ENCODE measurements around the gene AK4.
"Not testable (repeated sequence)": the region's sequence is repeated elsewhere in the genome, so short reads cannot be mapped to it uniquely, and the experiment has no call there.

The AK4 gene

GRCh38 chr1:65148178-65148547 is at the start of gene AK4:
AK4 (plus strand) TSS chr1:65148203; CDS start chr1:65148408, 205 bp downstream.
- not testable (repeated sequence) for DNase-seq (ENCODE audit: low spot score)

- no peak for DNase-seq (ENCODE audit: low spot score)
Measured at GRCh38 chr1:65103807-65104206, 44.2 kb upstream of the AK4 start.

- no peak for DNase-seq (ENCODE audit: low spot score)
Measured at GRCh38 chr1:65104854-65105534, 43.0 kb upstream of the AK4 start.

DNA sequence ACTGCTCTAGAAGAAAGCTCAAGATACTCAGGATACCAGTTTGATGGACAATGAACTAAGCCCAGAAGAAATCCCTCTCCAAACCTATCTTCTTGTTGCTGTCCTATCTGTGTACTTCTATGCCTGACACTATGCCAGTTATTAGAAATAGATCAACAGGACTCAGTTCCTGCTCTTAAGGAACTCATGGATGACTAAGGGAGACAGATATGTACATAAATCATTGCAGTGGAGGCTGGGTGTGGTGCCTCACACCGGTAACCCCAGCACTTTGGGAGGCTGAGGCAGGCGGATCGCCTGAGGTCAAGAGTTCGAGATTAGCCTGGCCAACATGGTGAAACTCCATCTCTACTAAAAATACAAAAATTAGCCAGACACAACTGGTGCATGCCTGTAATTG is 42.4 kb upstream of the AK4 start:
- DNase-seq (ENCODE audit: low spot score) = no peak

- no peak for DNase-seq (ENCODE audit: low spot score)
Measured at GRCh38 chr1:65108025-65108642, 39.9 kb upstream of the AK4 start.

- no peak for DNase-seq (ENCODE audit: low spot score)
Measured at GRCh38 chr1:65109487-65109886, 38.5 kb upstream of the AK4 start.

DNA sequence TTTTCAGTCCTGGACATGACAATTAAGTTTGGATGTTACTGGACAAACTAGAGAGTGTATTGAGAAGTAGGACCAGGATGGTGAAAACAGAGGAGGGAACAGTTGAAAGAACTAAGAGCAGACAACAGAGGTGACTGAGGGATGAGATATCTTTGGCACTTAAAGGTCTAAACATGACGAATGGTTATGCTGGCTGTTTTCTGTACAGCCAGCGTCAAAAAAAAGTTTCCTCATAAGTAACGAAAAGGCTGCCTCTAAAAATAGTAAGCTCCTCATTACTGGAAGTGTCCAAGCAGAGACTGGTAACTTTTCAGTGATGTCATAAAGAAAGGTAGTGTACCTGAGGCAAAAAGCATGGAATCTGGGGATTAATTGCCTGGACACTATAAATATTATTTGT is 35.2 kb upstream of the AK4 start:
- no peak for DNase-seq (ENCODE audit: low spot score)

- no peak for DNase-seq (ENCODE audit: low spot score)
Measured at GRCh38 chr1:65113298-65113697, 34.7 kb upstream of the AK4 start.

DNA sequence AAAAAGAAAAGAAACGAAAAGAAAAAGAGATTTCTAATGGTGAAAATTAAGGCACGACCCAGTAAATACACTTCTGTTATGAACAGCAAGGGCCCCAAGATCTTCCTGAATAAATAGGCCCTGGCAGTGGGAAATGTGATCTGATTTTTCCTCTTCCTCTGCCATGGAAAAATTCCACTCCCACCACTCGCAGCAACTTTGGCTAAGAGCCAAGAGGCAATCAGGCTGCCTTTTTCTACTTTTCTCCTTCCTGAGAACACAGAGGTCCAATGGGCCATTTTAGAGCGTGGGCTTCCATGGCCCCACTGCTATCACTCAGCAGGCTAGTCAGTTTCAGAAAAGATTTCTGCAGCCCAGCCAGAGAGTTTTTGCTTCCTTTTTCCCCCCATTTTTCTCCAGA is 33.7 kb upstream of the AK4 start:
- DNase-seq (ENCODE audit: low spot score) = no peak

- peak; percentile 56 for DNase-seq (ENCODE audit: low spot score)
Measured at GRCh38 chr1:65119951-65120350, 28.1 kb upstream of the AK4 start.

DNA sequence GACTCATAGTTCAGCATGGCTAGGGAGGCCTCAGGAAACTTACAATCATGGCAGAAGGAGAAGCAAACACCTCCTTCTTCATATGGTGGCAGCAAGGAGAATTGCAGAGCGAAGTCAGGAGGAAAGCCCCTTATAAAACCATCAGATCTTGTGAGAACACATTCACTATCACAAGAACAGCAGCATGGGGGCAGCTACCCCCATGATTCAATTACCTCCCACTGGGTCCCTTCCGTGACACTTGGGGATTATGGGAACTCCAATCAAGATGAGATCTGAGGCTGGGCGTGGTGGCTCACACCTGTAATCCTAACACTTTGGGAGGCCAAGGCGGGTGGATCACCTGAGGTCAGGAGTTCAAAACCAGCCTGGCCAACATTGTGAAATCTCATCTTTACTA is 18.9 kb upstream of the AK4 start:
- DNase-seq (ENCODE audit: low spot score) = not testable (repeated sequence)

GRCh38 chr1:65138524-65138923 is 9.5 kb upstream of the AK4 start:
- DNase-seq (ENCODE audit: low spot score) = no peak

DNA sequence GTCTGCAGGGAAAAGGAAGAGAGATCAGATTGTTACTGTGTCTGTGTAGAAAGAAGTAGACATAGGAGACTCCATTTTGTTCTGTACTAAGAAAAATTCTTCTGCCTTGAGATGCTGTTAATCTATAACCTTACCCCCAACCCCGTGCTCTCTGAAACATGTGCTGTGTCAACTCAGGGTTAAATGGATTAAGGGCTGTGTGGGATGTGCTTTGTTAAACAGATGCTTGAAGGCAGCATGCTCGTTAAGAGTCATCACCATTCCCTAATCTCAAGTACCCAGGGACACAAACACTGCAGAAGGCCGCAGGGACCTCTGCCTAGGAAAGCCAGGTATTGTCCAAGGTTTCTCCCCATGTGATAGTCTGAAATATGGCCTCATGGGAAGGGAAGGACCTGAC is 8.2 kb upstream of the AK4 start:
- DNase-seq (ENCODE audit: low spot score) = not testable (repeated sequence)

GRCh38 chr1:65141394-65141793 is 6.6 kb upstream of the AK4 start:
- DNase-seq (ENCODE audit: low spot score) = peak; percentile 28

GRCh38 chr1:65141918-65142317 is 6.1 kb upstream of the AK4 start:
- no peak for DNase-seq (ENCODE audit: low spot score)

DNA sequence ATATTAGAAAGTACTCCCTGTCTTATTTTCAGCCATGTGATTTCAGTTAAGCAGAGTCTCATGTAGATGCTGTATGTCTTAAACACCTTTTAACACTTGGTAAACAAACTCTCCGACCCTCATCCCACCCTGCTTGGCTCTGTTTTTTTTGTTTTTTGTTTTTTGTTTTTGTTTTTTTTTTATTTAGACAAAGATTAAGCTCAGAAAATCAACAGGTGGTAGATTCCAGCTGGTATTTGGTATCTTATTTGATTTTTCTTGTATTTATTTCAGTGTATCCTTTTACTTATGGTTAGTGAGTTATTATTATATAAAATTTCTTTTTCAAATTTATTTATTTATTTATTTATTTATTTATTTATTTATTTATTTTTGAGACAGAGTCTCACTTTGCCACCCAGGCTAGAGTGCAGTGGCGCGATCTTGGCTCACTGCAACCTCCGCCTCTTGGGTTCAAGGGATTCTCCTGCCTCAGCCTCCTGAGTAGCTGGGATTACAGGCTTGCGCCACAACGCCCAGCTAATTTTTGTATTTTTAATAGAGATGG is 4.8 kb upstream of the AK4 start:
- DNase-seq (ENCODE audit: low spot score) = not testable (repeated sequence)

DNA sequence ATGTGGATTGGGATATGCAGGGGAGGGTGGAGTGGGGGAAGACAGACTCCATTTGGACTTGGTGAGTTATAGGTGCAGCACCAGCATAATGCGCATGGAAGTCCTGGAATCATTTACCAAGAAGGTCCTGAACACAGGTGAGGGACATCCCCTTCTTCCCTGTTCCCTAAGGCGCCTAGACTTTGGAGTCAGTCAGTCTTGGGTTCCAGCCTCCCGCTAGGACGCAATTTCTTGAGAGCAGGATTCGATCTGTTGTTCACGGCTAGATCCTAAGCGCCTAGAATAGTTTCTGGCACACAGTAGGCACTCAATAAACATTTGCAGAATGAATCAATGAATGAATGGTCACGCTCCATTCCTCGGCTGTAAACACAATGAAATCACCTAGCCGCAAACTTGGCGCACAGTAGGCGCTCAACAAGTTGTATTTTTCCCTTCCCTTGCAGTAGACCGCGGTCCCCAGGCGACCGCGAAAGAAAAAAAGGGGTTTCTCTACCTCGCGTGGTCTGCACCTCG is 1.0 kb upstream of the AK4 start:
- DNase-seq (ENCODE audit: low spot score) = no peak

DNA sequence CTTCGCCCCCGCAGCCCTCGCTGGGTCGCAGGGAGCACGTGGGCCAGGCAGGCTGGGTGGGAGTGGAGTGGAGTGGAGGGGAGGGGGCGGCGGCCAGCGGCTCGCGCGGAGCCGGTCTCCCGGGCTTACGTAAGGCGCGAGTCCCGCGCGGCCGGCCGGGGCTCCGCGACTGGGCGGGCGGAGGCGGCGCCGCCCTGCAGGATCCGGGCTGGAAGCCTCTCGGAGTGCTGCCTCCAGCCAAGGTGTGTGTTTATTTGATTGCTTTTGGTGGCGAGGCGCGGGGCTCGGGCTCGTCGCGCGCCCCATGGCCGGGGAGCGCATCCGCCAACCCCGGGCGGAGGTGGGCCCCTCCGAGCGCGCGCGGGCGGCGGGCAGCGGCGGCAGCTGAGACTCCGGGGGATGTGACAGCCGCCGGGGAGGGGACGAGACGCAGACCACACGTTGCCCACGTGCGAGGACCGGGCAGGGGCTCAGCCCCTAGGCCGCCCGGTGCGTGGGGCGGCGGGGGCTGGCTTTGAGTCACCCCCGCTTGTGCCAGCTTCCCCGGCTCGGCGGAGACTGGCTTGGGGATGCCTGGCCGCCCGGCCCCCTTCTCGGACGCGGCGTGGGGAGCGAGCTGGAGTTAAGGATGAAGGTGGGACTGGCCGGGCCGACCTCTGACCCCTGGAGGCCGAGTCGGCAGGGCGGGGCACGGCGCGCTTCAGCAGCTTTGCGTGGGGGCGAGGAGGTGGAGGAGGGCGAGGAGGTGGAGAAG is 402 bp upstream of the AK4 start:
- peak; percentile 42 for DNase-seq (ENCODE audit: low spot score)

- DNase-seq (ENCODE audit: low spot score) = peak; percentile 52
Measured at GRCh38 chr1:65148548-65149350, 746 bp downstream of the AK4 start.

GRCh38 chr1:65149351-65150107 is 1.5 kb downstream of the AK4 start:
- DNase-seq (ENCODE audit: low spot score) = no peak

DNA sequence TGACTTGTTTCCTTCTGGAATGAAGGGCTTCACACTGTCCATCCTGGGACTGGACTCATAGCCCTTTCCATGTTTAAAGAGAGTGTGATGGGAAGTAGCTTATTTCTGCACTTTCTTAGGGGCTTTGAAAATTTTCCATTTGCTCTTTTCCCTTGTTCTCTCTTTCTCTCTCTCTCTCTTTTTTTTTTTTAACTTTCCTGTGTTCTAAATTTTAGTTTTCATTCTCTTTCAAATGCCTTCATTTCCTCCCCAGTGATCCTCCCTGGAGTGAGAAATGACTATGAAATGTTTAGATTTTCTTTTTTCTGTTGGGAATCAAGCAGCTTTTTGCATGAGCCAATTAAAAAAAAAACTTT is 2.1 kb downstream of the AK4 start:
- no peak for DNase-seq (ENCODE audit: low spot score)

Measured in hepatic stellate cell (primary cell).